Measurements from ENCODE around the gene KRT14.
A peak's percentile ranks its signal among the peaks of the same experiment; 100 is the strongest.
"Not testable (repeated sequence)": the region's sequence is repeated elsewhere in the genome, so short reads cannot be mapped to it uniquely, and the experiment has no call there.

Gene KRT14

GRCh38 chr17:41600318-41600717 is 13.6 kb upstream of the KRT14 start:
- no peak for DNase-seq

- DNase-seq, result no peak
Measured at GRCh38 chr17:41599680-41600079, 13.0 kb upstream of the KRT14 start.

- DNase-seq, result no peak
Measured at GRCh38 chr17:41595585-41595984, 8.9 kb upstream of the KRT14 start.

GRCh38 chr17:41594363-41594915 is 7.7 kb upstream of the KRT14 start:
- no peak for DNase-seq

- DNase-seq, result no peak
Measured at GRCh38 chr17:41593306-41593981, 6.7 kb upstream of the KRT14 start.

GRCh38 chr17:41592601-41593305 is 6.1 kb upstream of the KRT14 start:
- DNase-seq, result no peak

GRCh38 chr17:41589301-41589700 is 2.6 kb upstream of the KRT14 start:
- no peak for DNase-seq

GRCh38 chr17:41588126-41588810 is 1.6 kb upstream of the KRT14 start:
- DNase-seq, result no peak

GRCh38 chr17:41585301-41586056 is 1.2 kb downstream of the KRT14 start:
- no peak for DNase-seq

- not testable (repeated sequence) for DNase-seq
Measured at GRCh38 chr17:41584331-41584927, 2.3 kb downstream of the KRT14 start.

GRCh38 chr17:41583137-41584127 is 3.3 kb downstream of the KRT14 start:
- DNase-seq, result no peak

GRCh38 chr17:41582061-41582968 is 4.4 kb downstream of the KRT14 start:
- not testable (repeated sequence) for DNase-seq

- no peak for DNase-seq
Measured at GRCh38 chr17:41581366-41582060, 5.2 kb downstream of the KRT14 start.

GRCh38 chr17:41580687-41581365 is 5.9 kb downstream of the KRT14 start:
- no peak for DNase-seq

GRCh38 chr17:41580244-41580575 is 6.5 kb downstream of the KRT14 start:
- DNase-seq, result no peak

GRCh38 chr17:41579484-41580243 is 7.0 kb downstream of the KRT14 start:
- peak; percentile 63 for DNase-seq

GRCh38 chr17:41578971-41579370 is 7.7 kb downstream of the KRT14 start:
- DNase-seq, result no peak

GRCh38 chr17:41578538-41578937 is 8.2 kb downstream of the KRT14 start:
- no peak for DNase-seq
